Effector memory CD8-positive, alpha-beta T cell (primary cell): Measurements from ENCODE around the gene ST14.

Experiments
- ATAC-seq: fragments of 150-1000 bp; cut with Tn5 transposase; replicated peaks from 2 replicates; pipeline ENCODE4 v1.10.0; 2021; ENCODE audit warnings: mild to moderate bottlenecking, moderate library complexity
- DNase-seq, 3 experiments: peaks; one replicate each; pipeline ENCODE4 v3.0.0; 2021
- H3K27ac Mint-ChIP-seq, 2 donors: one replicate each; pipeline ENCODE4 v1.8.0; 2022; ENCODE audit warnings: mild to moderate bottlenecking in 2 of 2, mixed read lengths in 2 of 2, moderate library complexity in 2 of 2
- H3K27me3 Mint-ChIP-seq, 2 donors: one replicate each; pipeline ENCODE4 v1.8.0; 2022; ENCODE audit warnings: mixed read lengths in 2 of 2
- H3K36me3 Mint-ChIP-seq: one replicate; pipeline ENCODE4 v1.8.0; 2022; ENCODE audit warnings: mild to moderate bottlenecking, moderate library complexity, mixed read lengths; ENCODE audit not compliant: insufficient read depth
- H3K4me1 Mint-ChIP-seq, 2 donors: one replicate each; pipeline ENCODE4 v1.8.0; 2022; ENCODE audit warnings: low read depth in 2 of 2, mixed read lengths in 2 of 2
- H3K4me3 Mint-ChIP-seq, 2 donors: one replicate each; pipeline ENCODE4 v1.8.0; 2022; ENCODE audit warnings: mild to moderate bottlenecking in 2 of 2, mixed read lengths in 2 of 2, moderate library complexity in 2 of 2
- H3K9me3 Mint-ChIP-seq, 2 donors: one replicate each; pipeline ENCODE4 v1.8.0; 2022; ENCODE audit warnings: mixed read lengths in 2 of 2

The ST14 gene

GRCh38 chr11:130145311-130145812 lies 14.2 kb upstream of the ST14 start:
- no peak for DNase-seq
- H3K27me3 Mint-ChIP-seq, result no peaks in the 10 kb centered on the region
- H3K27ac Mint-ChIP-seq, result peak overlapping the region; percentile 17 to 67
- H3K9me3 Mint-ChIP-seq, result no peaks in the 10 kb centered on the region
- ATAC-seq, result no peak
- H3K4me3 Mint-ChIP-seq, result no peak overlapping the region
- H3K4me1 Mint-ChIP-seq, result peaks cover 6 to 12% of the 10 kb centered on the region in 2 donors
- peaks cover 13% of the 10 kb centered on the region for H3K36me3 Mint-ChIP-seq

GRCh38 chr11:130145975-130146776 lies 13.4 kb upstream of the ST14 start:
- ATAC-seq (peak; percentile 66), DNase-seq (peak in 2 of 3 experiments; percentile 9 to 14)
- H3K27me3 Mint-ChIP-seq, result peaks cover 0 to 3% of the 10 kb centered on the region in 2 donors
- H3K4me3 Mint-ChIP-seq, result peak overlapping the region in 1 of 2 donors; percentile 55
- H3K9me3 Mint-ChIP-seq, result no peaks in the 10 kb centered on the region
- peaks cover 12% of the 10 kb centered on the region for H3K36me3 Mint-ChIP-seq
- H3K27ac Mint-ChIP-seq, result peak overlapping the region; percentile 67 to 91
- peaks cover 6 to 12% of the 10 kb centered on the region in 2 donors for H3K4me1 Mint-ChIP-seq

- H3K4me1 Mint-ChIP-seq, result peaks cover 6 to 12% of the 10 kb centered on the region in 2 donors
- H3K9me3 Mint-ChIP-seq, result no peaks in the 10 kb centered on the region
- H3K27me3 Mint-ChIP-seq, result peaks cover 0 to 10% of the 10 kb centered on the region in 2 donors
- DNase-seq (peak in 1 of 3 experiments; percentile 10), ATAC-seq (peak; percentile 86)
- peak overlapping the region in 1 of 2 donors; percentile 55 for H3K4me3 Mint-ChIP-seq
- peaks cover 10% of the 10 kb centered on the region for H3K36me3 Mint-ChIP-seq
- peak overlapping the region; percentile 67 to 91 for H3K27ac Mint-ChIP-seq
These were observed 12.8 kb upstream of the ST14 start for GRCh38 chr11:130146796-130147195.

DNA sequence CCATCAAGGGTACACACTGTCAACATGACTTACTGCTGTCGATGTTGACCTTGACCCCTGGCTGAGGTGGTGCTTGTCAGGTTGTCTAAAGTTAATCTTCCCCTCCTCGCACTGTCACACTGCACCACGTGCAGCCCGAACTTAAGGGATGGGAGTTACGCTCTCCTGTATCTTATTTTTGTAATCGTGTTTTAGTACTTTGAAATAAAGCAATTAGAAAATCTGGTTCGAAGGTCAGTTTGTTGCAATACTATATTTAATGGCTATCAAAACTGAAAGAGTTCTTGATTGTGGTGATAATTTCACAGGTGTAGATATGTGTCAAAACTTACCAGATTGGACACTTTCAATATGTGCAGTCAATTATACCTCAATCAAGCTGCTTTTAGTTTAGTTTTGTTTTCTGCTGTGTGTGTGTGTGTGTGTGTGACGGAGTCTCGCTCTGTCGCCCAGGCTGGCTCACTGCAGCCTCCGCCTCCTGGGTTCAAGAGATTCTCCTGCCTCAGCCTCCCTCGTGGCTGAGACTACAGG lies 10.7 kb upstream of the ST14 start:
- DNase-seq (no peak), ATAC-seq (no peak)
- H3K9me3 Mint-ChIP-seq, result no peaks in the 10 kb centered on the region
- H3K27ac Mint-ChIP-seq, result peak overlapping the region in 1 of 2 donors; percentile 69
- H3K4me1 Mint-ChIP-seq, result peaks cover 6 to 12% of the 10 kb centered on the region in 2 donors
- H3K36me3 Mint-ChIP-seq, result peaks cover 4% of the 10 kb centered on the region
- no peak overlapping the region for H3K4me3 Mint-ChIP-seq
- peaks cover 0 to 15% of the 10 kb centered on the region in 2 donors for H3K27me3 Mint-ChIP-seq

GRCh38 chr11:130150790-130151189 lies 8.8 kb upstream of the ST14 start:
- H3K4me3 Mint-ChIP-seq, result no peak overlapping the region
- no peak for ATAC-seq
- peaks cover 6 to 12% of the 10 kb centered on the region in 2 donors for H3K4me1 Mint-ChIP-seq
- peaks cover 0 to 15% of the 10 kb centered on the region in 2 donors for H3K27me3 Mint-ChIP-seq
- H3K36me3 Mint-ChIP-seq, result peaks cover 4% of the 10 kb centered on the region
- no peaks in the 10 kb centered on the region for H3K9me3 Mint-ChIP-seq
- no peak for DNase-seq
- no peak overlapping the region for H3K27ac Mint-ChIP-seq

GRCh38 chr11:130151196-130151595 lies 8.4 kb upstream of the ST14 start:
- H3K4me3 Mint-ChIP-seq, result no peak overlapping the region
- H3K9me3 Mint-ChIP-seq, result no peaks in the 10 kb centered on the region
- peaks cover 4% of the 10 kb centered on the region for H3K36me3 Mint-ChIP-seq
- ATAC-seq (no peak), DNase-seq (no peak)
- peaks cover 6 to 10% of the 10 kb centered on the region in 2 donors for H3K4me1 Mint-ChIP-seq
- H3K27me3 Mint-ChIP-seq, result peaks cover 0 to 17% of the 10 kb centered on the region in 2 donors
- no peak overlapping the region for H3K27ac Mint-ChIP-seq

- H3K4me3 Mint-ChIP-seq, result no peak overlapping the region
- no peak overlapping the region for H3K27ac Mint-ChIP-seq
- peaks cover 30 to 62% of the 10 kb centered on the region in 2 donors for H3K27me3 Mint-ChIP-seq
- no peaks in the 10 kb centered on the region for H3K9me3 Mint-ChIP-seq
- no peaks in the 10 kb centered on the region for H3K36me3 Mint-ChIP-seq
- peaks cover 0 to 11% of the 10 kb centered on the region in 2 donors for H3K4me1 Mint-ChIP-seq
- no peak for DNase-seq
- no peak for ATAC-seq
These were observed 3.2 kb upstream of the ST14 start for GRCh38 chr11:130156108-130157022.

DNA sequence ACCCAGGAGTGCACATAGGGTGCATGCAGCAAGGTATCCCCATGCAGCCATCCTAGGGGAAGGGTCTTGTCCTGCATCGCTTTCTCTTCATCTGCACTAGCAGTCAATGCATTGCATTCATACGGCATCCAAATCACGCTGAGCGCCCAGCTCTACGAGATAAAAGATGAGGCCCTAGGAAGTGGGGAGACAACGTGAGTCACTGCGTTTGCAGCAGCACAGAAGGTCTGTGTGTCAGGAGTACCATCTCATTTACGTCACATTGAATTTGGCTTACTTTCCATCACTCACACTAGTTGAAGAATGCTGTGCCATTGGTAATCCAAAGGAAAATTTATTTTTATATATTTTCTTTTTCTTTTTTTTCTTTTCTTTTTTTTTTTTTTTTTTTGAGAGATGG lies 2.5 kb upstream of the ST14 start:
- peaks cover 0 to 14% of the 10 kb centered on the region in 2 donors for H3K4me1 Mint-ChIP-seq
- peaks cover 38 to 62% of the 10 kb centered on the region in 2 donors for H3K27me3 Mint-ChIP-seq
- DNase-seq (no peak), ATAC-seq (no peak)
- no peak overlapping the region for H3K4me3 Mint-ChIP-seq
- H3K36me3 Mint-ChIP-seq, result no peaks in the 10 kb centered on the region
- no peaks in the 10 kb centered on the region for H3K9me3 Mint-ChIP-seq
- no peak overlapping the region for H3K27ac Mint-ChIP-seq

- H3K4me1 Mint-ChIP-seq, result peaks cover 0 to 15% of the 10 kb centered on the region in 2 donors
- no peak overlapping the region for H3K4me3 Mint-ChIP-seq
- H3K36me3 Mint-ChIP-seq, result no peaks in the 10 kb centered on the region
These were observed 1.7 kb upstream of the ST14 start for GRCh38 chr11:130157840-130158239.

DNA sequence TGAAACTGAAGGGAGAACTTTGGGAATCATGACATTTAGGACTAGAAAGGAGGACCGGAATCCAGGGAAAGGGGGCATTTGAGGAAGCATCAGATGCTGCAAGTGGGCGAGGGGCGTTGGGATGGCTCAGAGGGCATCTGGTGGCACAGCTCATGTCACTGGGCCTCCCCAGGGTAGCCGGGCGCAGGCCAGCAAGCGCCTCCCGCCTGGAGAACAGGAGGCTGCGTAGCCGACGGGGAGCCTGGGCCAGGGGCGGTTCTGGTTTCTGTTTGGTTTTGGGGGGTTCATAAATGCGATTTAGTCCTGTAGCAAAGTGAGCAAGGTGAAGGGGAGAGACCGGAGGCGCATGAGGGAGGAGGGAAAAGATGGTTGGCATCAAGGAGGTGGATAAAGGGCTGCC lies 443 bp upstream of the ST14 start:
- Mint-ChIP-seq H3K9me3 (no peaks in the 10 kb centered on the region), H3K4me1 (peaks cover 0 to 16% of the 10 kb centered on the region in 2 donors), H3K27ac (no peak overlapping the region), H3K27me3 (peaks cover 58 to 80% of the 10 kb centered on the region in 2 donors), H3K4me3 (peak overlapping the region; percentile 23 to 67), H3K36me3 (no peaks in the 10 kb centered on the region)
- ATAC-seq, result no peak
- no peak for DNase-seq

More at GRCh38 chr11:130157840-130158239, 1.7 kb upstream of the ST14 start:
- ATAC-seq, result no peak
- no peaks in the 10 kb centered on the region for H3K9me3 Mint-ChIP-seq
- no peak overlapping the region for H3K27ac Mint-ChIP-seq
- DNase-seq, result no peak
- peaks cover 45 to 67% of the 10 kb centered on the region in 2 donors for H3K27me3 Mint-ChIP-seq

DNA sequence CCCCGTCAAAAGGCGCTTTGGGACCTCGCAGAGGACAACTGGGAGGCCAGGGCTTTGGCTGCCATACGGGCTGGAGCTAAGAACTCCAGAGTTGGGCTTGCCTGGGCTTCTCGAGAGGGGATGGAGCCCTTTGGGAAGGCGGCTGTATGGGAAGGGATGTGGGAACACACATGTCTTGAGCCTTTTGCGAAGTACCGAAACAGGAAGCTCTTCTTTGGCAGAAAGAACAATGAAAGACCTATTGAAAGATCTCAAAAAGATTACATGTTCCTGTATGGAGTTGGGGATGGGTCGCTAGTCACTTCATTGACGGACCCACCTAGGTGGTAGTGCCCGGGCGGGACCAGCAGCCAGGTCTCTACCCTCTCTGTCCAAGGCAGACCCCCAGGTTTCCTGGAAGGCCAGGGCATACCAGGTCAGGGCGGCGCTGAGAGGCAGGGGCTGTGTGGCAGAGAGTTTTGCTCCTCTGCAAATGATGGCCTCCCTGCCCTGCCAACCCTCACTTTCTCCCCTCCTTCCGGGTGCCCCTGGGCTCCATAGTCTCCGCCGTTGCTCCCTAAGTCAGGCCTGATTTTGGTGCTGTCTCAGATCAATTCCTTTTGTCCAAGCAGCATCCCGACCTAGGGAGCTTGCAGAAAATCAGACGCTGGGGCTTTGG lies 1.0 kb downstream of the ST14 start:
- H3K36me3 Mint-ChIP-seq, result no peaks in the 10 kb centered on the region
- H3K4me1 Mint-ChIP-seq, result peaks cover 0 to 14% of the 10 kb centered on the region in 2 donors
- H3K27me3 Mint-ChIP-seq, result peaks cover 64 to 91% of the 10 kb centered on the region in 2 donors
- no peak for DNase-seq
- H3K27ac Mint-ChIP-seq, result no peak overlapping the region
- H3K9me3 Mint-ChIP-seq, result no peaks in the 10 kb centered on the region
- no peak for ATAC-seq
- H3K4me3 Mint-ChIP-seq, result peak overlapping the region; percentile 39 to 56

GRCh38 chr11:130161441-130162145 lies 2.0 kb downstream of the ST14 start:
- H3K9me3 Mint-ChIP-seq, result no peaks in the 10 kb centered on the region
- H3K27ac Mint-ChIP-seq, result no peak overlapping the region
- DNase-seq (no peak), ATAC-seq (no peak)
- peaks cover 73 to 94% of the 10 kb centered on the region in 2 donors for H3K27me3 Mint-ChIP-seq
- peaks cover 0 to 14% of the 10 kb centered on the region in 2 donors for H3K4me1 Mint-ChIP-seq
- no peak overlapping the region for H3K4me3 Mint-ChIP-seq
- no peaks in the 10 kb centered on the region for H3K36me3 Mint-ChIP-seq
